Naive thymus-derived CD4-positive, alpha-beta T cell (primary cell): Measurements from ENCODE around the gene NDOR1. TPM values are rescaled to one million over a fixed set of nuclear protein-coding genes. Genes with fewer than 3 reads are reported as not detected.
"Not testable (repeated sequence)": the region's sequence is repeated elsewhere in the genome, so short reads cannot be mapped to it uniquely, and the experiment has no call there.

Experiments used
- ATAC-seq: fragments of 150-1000 bp; cut with Tn5 transposase; 2 replicates; pipeline ENCODE4 v1.10.0; 2021; ENCODE audit warnings: mild to moderate bottlenecking, moderate library complexity
- CTCF ChIA-PET: fragments of 350-600 bp; sonication (Branson Sonifier 250); formaldehyde crosslinking; loops from one replicate; lab custom pipeline; 2021; ENCODE audit warnings: antibody characterized with exemption; lab: Charles Lee
- POLR2A ChIA-PET: fragments of 350-600 bp; sonication (Branson Sonifier 250); formaldehyde crosslinking; loops from one replicate; lab custom pipeline; 2021; ENCODE audit warnings: antibody characterized with exemption, inconsistent platforms; lab: Charles Lee
- DNase-seq, 9 donors: peaks; one replicate each; pipeline versions ENCODE4 v3.0.0 to v3.0.0-alpha.2; 2020 to 2022; ENCODE audit warnings: mixed read lengths in 1 of 9
- H3K27ac ChIP-seq: one replicate; pipeline ENCODE4 v1.7.0; 2013; ENCODE audit warnings: mild to moderate bottlenecking, low read depth, low read length, moderate library complexity
- H3K27me3 ChIP-seq, 2 donors: one replicate each; pipeline ENCODE4 v1.7.0; 2013; ENCODE audit warnings: low read length in 2 of 2, mild to moderate bottlenecking in 2 of 2, moderate library complexity in 2 of 2; ENCODE audit not compliant: control insufficient read depth in 2 of 2, insufficient read depth in 2 of 2
- H3K36me3 ChIP-seq, 3 experiments: 1 replicate in 2 of 3; 2 replicates in 1 of 3; pipeline ENCODE4 v1.7.0; 2013; ENCODE audit warnings: low read length in 3 of 3, mild to moderate bottlenecking in 3 of 3, moderate library complexity in 1 of 3; ENCODE audit not compliant: insufficient read depth in 3 of 3, control insufficient read depth in 2 of 3
- H3K4me1 ChIP-seq, 2 donors: one replicate each; pipeline ENCODE4 v1.7.0; 2013; ENCODE audit warnings: low read length in 2 of 2, mild to moderate bottlenecking in 2 of 2, moderate library complexity in 1 of 2; ENCODE audit not compliant: control insufficient read depth in 2 of 2, insufficient read depth in 2 of 2
- H3K4me3 ChIP-seq: 2 replicates; pipeline ENCODE4 v1.7.0; 2013; ENCODE audit warnings: mild to moderate bottlenecking, low read length
- H3K9me3 ChIP-seq, 3 experiments: 1 replicate in 2 of 3; 2 replicates in 1 of 3; pipeline ENCODE4 v1.7.0; 2013; ENCODE audit warnings: low read length in 3 of 3; ENCODE audit not compliant: control insufficient read depth in 2 of 3
- H3K27ac Mint-ChIP-seq, 9 donors: one replicate each; pipeline ENCODE4 v1.8.0; 2020 to 2022; ENCODE audit warnings: mixed read lengths in 9 of 9, mild to moderate bottlenecking in 8 of 9, moderate library complexity in 5 of 9, inconsistent platforms in 2 of 9
- H3K27me3 Mint-ChIP-seq, 5 donors: one replicate each; pipeline ENCODE4 v1.8.0; 2021 to 2022; ENCODE audit warnings: mixed read lengths in 5 of 5, mild to moderate bottlenecking in 1 of 5
- H3K36me3 Mint-ChIP-seq, 5 donors: one replicate each; pipeline ENCODE4 v1.8.0; 2020 to 2022; ENCODE audit warnings: mixed read lengths in 5 of 5, mild to moderate bottlenecking in 3 of 5, inconsistent platforms in 1 of 5
- H3K4me1 Mint-ChIP-seq, 7 donors: one replicate each; pipeline ENCODE4 v1.8.0; 2020 to 2022; ENCODE audit warnings: mixed read lengths in 7 of 7, mild to moderate bottlenecking in 3 of 7, inconsistent platforms in 1 of 7
- H3K4me3 Mint-ChIP-seq, 10 donors: one replicate each; pipeline ENCODE4 v1.8.0; 2020 to 2022; ENCODE audit warnings: mild to moderate bottlenecking in 10 of 10, mixed read lengths in 10 of 10, moderate library complexity in 6 of 10, inconsistent platforms in 2 of 10
- H3K9me3 Mint-ChIP-seq, 11 donors: one replicate each; pipeline ENCODE4 v1.8.0; 2020 to 2022; ENCODE audit warnings: mixed read lengths in 11 of 11, mild to moderate bottlenecking in 4 of 11, inconsistent platforms in 1 of 11, moderate library complexity in 1 of 11
- intact Hi-C, 2 donors: fragments of 100-400 bp; cut with micrococcal nuclease; formaldehyde crosslinking; loops; one replicate each; pipeline ENCODE4 v1.15.1; 2023
- polyA plus RNA-seq, 2 donors: library from polyadenylated mRNA; unstranded; fragments of 300-500 nt; fragmentation: Illumina TruSeq; gene quantifications; one replicate each; pipeline ENCODE4 v1.2.3, GENCODE V29; 2021
- total RNA-seq, 6 experiments: library from RNA in 5 of 6; stranded (reverse) in 5 of 6; gene quantifications; 1 replicate in 5 of 6; 2 replicates in 1 of 6; pipeline ENCODE4 v1.2.3 and lab custom pipeline; 2021 to 2026

NDOR1 gene
- total and polyA plus RNA-seq, 7 experiments from 2014 or later, result 4.5 to 42.0 (median 33.0) TPM

DNA sequence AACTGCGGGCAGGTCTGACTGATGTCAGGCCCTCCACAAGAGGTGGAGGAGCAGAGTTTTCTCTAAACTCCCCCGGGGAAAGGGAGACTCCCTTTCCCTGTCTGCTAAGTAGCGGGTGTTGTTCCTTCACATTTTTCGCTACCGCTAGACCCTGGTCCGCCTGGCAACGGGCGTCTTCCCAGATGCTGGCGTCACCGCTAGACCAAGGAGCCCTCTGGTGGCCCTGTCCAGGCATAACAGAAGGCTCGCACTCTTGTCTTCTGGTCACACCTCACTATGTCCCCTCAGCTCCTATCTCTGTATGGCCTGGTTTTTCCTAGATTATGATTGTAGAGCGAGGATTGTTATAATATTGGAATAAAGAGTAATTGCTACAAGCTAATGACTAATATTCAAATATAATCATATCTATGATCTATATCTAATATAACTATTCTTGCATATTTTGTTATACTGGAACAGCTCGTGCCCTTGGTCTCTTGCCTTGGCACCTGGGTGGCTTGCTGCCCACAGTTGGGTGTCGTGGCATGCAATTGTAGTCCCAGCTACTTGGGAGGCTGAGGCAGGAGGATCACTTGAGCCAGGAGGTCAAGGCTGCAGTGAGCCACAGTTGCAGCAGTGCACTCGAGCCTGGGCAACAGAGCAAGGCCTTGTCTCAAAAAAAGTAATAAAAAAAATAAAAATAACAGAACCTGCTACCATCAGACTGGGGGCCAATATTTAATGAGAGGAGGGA, 56.8 kb downstream of the NDOR1 start:
- ATAC-seq, H3K9me3 ChIP-seq, H3K4me1 Mint-ChIP-seq, H3K4me3 Mint-ChIP-seq, H3K9me3 Mint-ChIP-seq, H3K27me3 Mint-ChIP-seq, POLR2A ChIA-PET, H3K27ac Mint-ChIP-seq, H3K4me1 ChIP-seq, H3K4me3 ChIP-seq, H3K27ac ChIP-seq, H3K27me3 ChIP-seq: not testable (repeated sequence)
- peaks cover 0 to 19% (median 6%) of the 10 kb centered on the region in 5 donors for H3K36me3 Mint-ChIP-seq
- peaks cover 0 to 58% (median 4%) of the 10 kb centered on the region in 3 experiments for H3K36me3 ChIP-seq
- intact Hi-C loops, result loop anchor here in 1 of 2 donors (1.0 kb wide), 1 partner anchor 26 kb away; no protein-coding TSS in a partner anchor
- CTCF ChIA-PET, result interaction anchor here (1.4 kb wide), 1 partner anchor 26 kb away, joined by 3 read pairs; no protein-coding TSS in a partner anchor
- DNase-seq, result peak in 1 of 9 donors; percentile 3

- no peaks in the 10 kb centered on the region for H3K9me3 ChIP-seq
- ATAC-seq, result no peak
- Mint-ChIP-seq H3K9me3 (no peaks in the 10 kb centered on the region), H3K27ac (no peak overlapping the region), H3K27me3 (no peaks in the 10 kb centered on the region), H3K4me1 (peaks cover 0 to 5% (median 0%) of the 10 kb centered on the region in 7 donors), H3K36me3 (peaks cover 0 to 23% (median 6%) of the 10 kb centered on the region in 5 donors), H3K4me3 (no peak overlapping the region)
- POLR2A ChIA-PET, result no interaction called here
- H3K36me3 ChIP-seq, result peaks cover 0 to 60% (median 4%) of the 10 kb centered on the region in 3 experiments
- no peak overlapping the region for H3K27ac ChIP-seq
- CTCF ChIA-PET, result no interaction called here
- H3K4me1 ChIP-seq, result no peaks in the 10 kb centered on the region
- no peak overlapping the region for H3K4me3 ChIP-seq
- intact Hi-C loops, result loop anchor here in 1 of 2 donors (1.0 kb wide), 1 partner anchor 27 kb away; no protein-coding TSS in a partner anchor
- H3K27me3 ChIP-seq, result no peaks in the 10 kb centered on the region
- peak in 1 of 9 donors; percentile 3 for DNase-seq
These were observed 57.4 kb downstream of the NDOR1 start for GRCh38 chr9:137262909-137263285.

DNA sequence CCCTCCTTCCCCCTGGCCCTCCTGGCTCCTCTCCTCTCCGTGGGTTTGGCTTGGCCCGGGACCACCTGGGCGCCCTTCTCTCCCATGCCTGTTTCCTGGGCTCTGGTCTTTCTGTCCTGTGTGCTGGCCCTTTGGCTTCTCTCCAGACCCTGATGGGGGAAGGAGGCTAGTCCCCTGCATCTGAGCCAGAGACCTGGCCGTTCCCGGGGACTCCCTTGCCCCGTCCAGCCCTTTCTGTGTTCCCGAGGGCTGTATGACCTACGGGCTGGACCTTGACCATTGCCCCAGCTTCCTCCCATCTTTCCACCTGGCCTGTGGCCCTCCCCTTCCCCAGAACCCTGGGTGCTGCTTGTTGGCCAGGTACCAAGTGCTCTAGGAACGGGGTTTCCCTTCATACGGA, 58.0 kb downstream of the NDOR1 start:
- Mint-ChIP-seq H3K27me3 (no peaks in the 10 kb centered on the region), H3K4me1 (peaks cover 0 to 6% (median 2%) of the 10 kb centered on the region in 7 donors), H3K4me3 (no peak overlapping the region), H3K27ac (no peak overlapping the region), H3K36me3 (peaks cover 2 to 25% (median 6%) of the 10 kb centered on the region in 5 donors), H3K9me3 (no peaks in the 10 kb centered on the region)
- Histone ChIP-seq H3K4me1 (no peaks in the 10 kb centered on the region), H3K9me3 (no peaks in the 10 kb centered on the region), H3K36me3 (peaks cover 0 to 60% (median 4%) of the 10 kb centered on the region in 3 experiments), H3K27ac (no peak overlapping the region), H3K4me3 (no peak overlapping the region), H3K27me3 (no peaks in the 10 kb centered on the region)
- intact Hi-C loops, result no loop called here
- ATAC-seq (no peak), DNase-seq (no peak)
- ChIA-PET POLR2A (interaction anchor here (1.1 kb wide), 1 partner anchor 9 kb away, joined by 5 read pairs; no protein-coding TSS in a partner anchor), CTCF (no interaction called here)

- no peaks in the 10 kb centered on the region for H3K9me3 Mint-ChIP-seq
- H3K27me3 Mint-ChIP-seq, result no peaks in the 10 kb centered on the region
- DNase-seq (peak in 1 of 9 donors; percentile 3), ATAC-seq (no peak)
- H3K4me3 Mint-ChIP-seq, result no peak overlapping the region
- H3K4me1 Mint-ChIP-seq, result peaks cover 0 to 8% (median 5%) of the 10 kb centered on the region in 7 donors
- CTCF ChIA-PET, result interaction anchor here (0.6 kb wide), 1 partner anchor 433 kb away, joined by 3 read pairs; no protein-coding TSS in a partner anchor
- Histone ChIP-seq H3K4me3 (no peak overlapping the region), H3K27me3 (no peaks in the 10 kb centered on the region), H3K9me3 (no peaks in the 10 kb centered on the region), H3K36me3 (peaks cover 0 to 60% (median 4%) of the 10 kb centered on the region in 3 experiments), H3K4me1 (no peaks in the 10 kb centered on the region), H3K27ac (no peak overlapping the region)
- intact Hi-C loops, result no loop called here
- H3K36me3 Mint-ChIP-seq, result peaks cover 5 to 26% (median 6%) of the 10 kb centered on the region in 5 donors
- no peak overlapping the region for H3K27ac Mint-ChIP-seq
- POLR2A ChIA-PET, result interaction anchor here (1.1 kb wide), 1 partner anchor 8 kb away, joined by 5 read pairs; no protein-coding TSS in a partner anchor
These were observed 58.6 kb downstream of the NDOR1 start for GRCh38 chr9:137264067-137264466.

- Mint-ChIP-seq H3K36me3 (peaks cover 5 to 32% (median 6%) of the 10 kb centered on the region in 5 donors), H3K4me1 (peaks cover 3 to 10% (median 5%) of the 10 kb centered on the region in 7 donors), H3K9me3 (no peaks in the 10 kb centered on the region), H3K27ac (no peak overlapping the region), H3K27me3 (no peaks in the 10 kb centered on the region), H3K4me3 (no peak overlapping the region)
- CTCF ChIA-PET, result no interaction called here
- POLR2A ChIA-PET, result interaction anchor here (0.5 to 1.2 kb wide), 3 partner anchors 10 to 230 kb away, joined by 3 to 4 read pairs (median 3); no protein-coding TSS in a partner anchor
- no peak overlapping the region for H3K4me3 ChIP-seq
- peaks cover 0 to 63% (median 4%) of the 10 kb centered on the region in 3 experiments for H3K36me3 ChIP-seq
- no peaks in the 10 kb centered on the region for H3K4me1 ChIP-seq
- DNase-seq (peak in 1 of 9 donors; percentile 6), ATAC-seq (no peak)
- no peaks in the 10 kb centered on the region for H3K27me3 ChIP-seq
- no peaks in the 10 kb centered on the region for H3K9me3 ChIP-seq
- intact Hi-C loops, result no loop called here
- no peak overlapping the region for H3K27ac ChIP-seq
These were observed 60.1 kb downstream of the NDOR1 start for GRCh38 chr9:137265496-137266161.

DNA sequence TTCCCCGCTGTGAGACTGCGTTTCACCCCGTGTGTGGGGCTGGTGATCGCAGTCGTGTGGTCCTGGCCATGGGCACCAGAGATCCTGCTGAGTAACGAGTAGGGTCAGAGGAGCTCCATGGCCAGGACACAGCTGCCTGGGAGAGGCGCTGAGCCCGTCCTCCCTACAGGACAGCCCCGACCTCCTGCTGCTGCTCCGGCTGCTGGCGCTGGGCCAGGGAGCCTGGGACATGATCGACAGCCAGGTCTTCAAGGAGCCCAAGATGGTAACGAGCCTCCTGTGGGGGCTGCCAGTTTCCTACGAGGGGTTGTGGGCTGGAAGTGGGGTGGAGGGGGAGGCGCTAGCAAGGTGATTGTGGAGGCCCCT, 60.6 kb downstream of the NDOR1 start:
- Mint-ChIP-seq H3K27ac (no peak overlapping the region), H3K4me3 (no peak overlapping the region), H3K27me3 (no peaks in the 10 kb centered on the region), H3K9me3 (no peaks in the 10 kb centered on the region), H3K4me1 (peaks cover 6 to 13% (median 7%) of the 10 kb centered on the region in 7 donors), H3K36me3 (peaks cover 5 to 32% (median 7%) of the 10 kb centered on the region in 5 donors)
- ATAC-seq (no peak), DNase-seq (no peak)
- intact Hi-C loops, result no loop called here
- no peaks in the 10 kb centered on the region for H3K9me3 ChIP-seq
- H3K27me3 ChIP-seq, result no peaks in the 10 kb centered on the region
- peaks cover 0 to 2% of the 10 kb centered on the region in 2 donors for H3K4me1 ChIP-seq
- peaks cover 0 to 63% (median 4%) of the 10 kb centered on the region in 3 experiments for H3K36me3 ChIP-seq
- no peak overlapping the region for H3K4me3 ChIP-seq
- CTCF ChIA-PET, result no interaction called here
- POLR2A ChIA-PET, result interaction anchor here (0.5 to 1.2 kb wide), 4 partner anchors 10 to 230 kb away, joined by 3 to 4 read pairs (median 3); no protein-coding TSS in a partner anchor
- no peak overlapping the region for H3K27ac ChIP-seq
